Duodenal mucosa (tissue), 2 donors: ENCODE data around the gene LMNTD1.

ENCODE experiments used
- H3K27ac ChIP-seq: one replicate; pipeline ENCODE4 v1.7.0; 2013; ENCODE audit warnings: low read depth, low read length
- H3K27me3 ChIP-seq, 2 donors: one replicate each; pipeline ENCODE4 v1.7.0; 2013; ENCODE audit warnings: low read length in 2 of 2, control low read depth in 1 of 2; ENCODE audit not compliant: insufficient read depth in 2 of 2, control insufficient read depth in 1 of 2
- H3K36me3 ChIP-seq, 2 donors: one replicate each; pipeline ENCODE4 v1.7.0; 2013; ENCODE audit warnings: low read length in 2 of 2, control low read depth in 1 of 2; ENCODE audit not compliant: insufficient read depth in 2 of 2, control insufficient read depth in 1 of 2
- H3K4me1 ChIP-seq, 2 donors: one replicate each; pipeline ENCODE4 v1.7.0; 2013; ENCODE audit warnings: low read length in 2 of 2, control low read depth in 1 of 2; ENCODE audit not compliant: insufficient read depth in 2 of 2, control insufficient read depth in 1 of 2
- H3K4me3 ChIP-seq, 2 donors: one replicate each; pipeline ENCODE4 v1.7.0; 2013; ENCODE audit warnings: low read length in 2 of 2, low read depth in 1 of 2
- H3K9ac ChIP-seq, 2 donors: one replicate each; pipeline ENCODE4 v1.7.0; 2013; ENCODE audit warnings: low read length in 2 of 2, low read depth in 1 of 2
- H3K9me3 ChIP-seq, 2 donors: one replicate each; pipeline ENCODE4 v1.7.0; 2013; ENCODE audit warnings: low read length in 2 of 2, control low read depth in 1 of 2; ENCODE audit not compliant: control insufficient read depth in 1 of 2

The LMNTD1 gene

DNA sequence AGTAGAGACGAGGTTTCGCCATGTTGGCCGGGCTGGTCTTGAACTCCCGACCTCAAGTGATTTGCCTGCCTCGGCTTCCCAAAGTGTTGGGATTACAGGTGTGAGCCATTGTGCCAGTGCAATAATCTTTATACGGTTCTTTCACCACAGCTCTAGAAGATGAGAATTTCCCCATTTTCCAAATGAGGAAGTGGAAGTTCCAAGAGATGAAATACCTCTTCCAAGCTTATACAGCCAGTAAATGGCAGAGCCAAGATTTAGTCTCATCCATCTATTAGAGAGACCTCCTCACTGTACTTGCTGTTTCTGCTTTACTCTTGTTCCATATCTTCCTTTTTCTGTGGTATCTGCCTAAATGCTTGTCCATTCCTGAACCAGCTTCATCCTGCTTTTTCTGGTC, 3.1 kb upstream of the LMNTD1 start:
- no peak overlapping the region for H3K9ac ChIP-seq
- H3K4me1 ChIP-seq: no peaks in the 10 kb centered on the region
- no peak overlapping the region for H3K4me3 ChIP-seq
- no peaks in the 10 kb centered on the region for H3K36me3 ChIP-seq
- no peak overlapping the region for H3K27ac ChIP-seq
- H3K9me3 ChIP-seq: no peaks in the 10 kb centered on the region
- H3K27me3 ChIP-seq: no peaks in the 10 kb centered on the region

DNA sequence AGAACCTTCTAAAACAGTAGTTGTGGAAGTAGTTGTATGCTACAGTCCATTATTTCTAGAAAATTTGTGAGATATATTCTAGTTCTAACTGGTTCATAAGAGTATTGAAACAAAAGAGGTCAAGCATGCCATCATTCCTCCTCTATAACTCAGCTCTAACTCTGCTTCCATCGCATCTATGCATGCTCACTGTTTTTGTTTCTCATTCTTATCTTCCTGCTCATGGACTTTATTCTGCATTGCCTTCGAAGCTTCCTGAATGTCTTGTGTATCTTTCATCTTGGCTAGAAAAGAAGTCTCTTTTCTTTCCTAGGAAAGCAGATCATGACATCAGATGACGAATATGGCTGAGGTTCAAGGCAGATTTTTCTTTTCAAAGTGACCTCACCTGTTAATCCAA, 402 bp downstream of the LMNTD1 start:
- Histone ChIP-seq H3K27me3 (no peaks in the 10 kb centered on the region), H3K4me3 (no peak overlapping the region), H3K9ac (no peak overlapping the region), H3K36me3 (no peaks in the 10 kb centered on the region), H3K27ac (no peak overlapping the region), H3K4me1 (no peaks in the 10 kb centered on the region), H3K9me3 (no peaks in the 10 kb centered on the region)

DNA sequence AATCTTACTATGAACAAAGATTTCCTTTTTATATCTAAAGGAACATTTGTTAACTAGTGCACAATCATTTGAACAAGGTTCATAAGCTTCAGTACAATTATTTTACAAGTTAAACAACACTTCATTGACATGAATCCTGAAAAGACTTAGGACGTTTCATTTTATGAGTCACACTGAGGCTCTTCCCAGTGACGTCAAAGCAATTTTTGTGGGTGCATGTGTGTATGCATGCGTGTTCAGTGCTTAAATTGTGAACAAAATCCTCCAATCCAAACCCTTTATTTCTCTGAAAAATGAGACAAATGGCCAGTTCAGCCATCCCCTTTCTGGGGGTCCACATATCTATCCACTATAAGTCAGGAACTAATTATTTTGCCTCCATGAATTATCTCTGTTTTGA, 2.9 kb downstream of the LMNTD1 start:
- no peaks in the 10 kb centered on the region for H3K4me1 ChIP-seq
- H3K9ac ChIP-seq: no peak overlapping the region
- no peak overlapping the region for H3K4me3 ChIP-seq
- no peaks in the 10 kb centered on the region for H3K27me3 ChIP-seq
- H3K27ac ChIP-seq: no peak overlapping the region
- no peaks in the 10 kb centered on the region for H3K36me3 ChIP-seq
- H3K9me3 ChIP-seq: no peaks in the 10 kb centered on the region

DNA sequence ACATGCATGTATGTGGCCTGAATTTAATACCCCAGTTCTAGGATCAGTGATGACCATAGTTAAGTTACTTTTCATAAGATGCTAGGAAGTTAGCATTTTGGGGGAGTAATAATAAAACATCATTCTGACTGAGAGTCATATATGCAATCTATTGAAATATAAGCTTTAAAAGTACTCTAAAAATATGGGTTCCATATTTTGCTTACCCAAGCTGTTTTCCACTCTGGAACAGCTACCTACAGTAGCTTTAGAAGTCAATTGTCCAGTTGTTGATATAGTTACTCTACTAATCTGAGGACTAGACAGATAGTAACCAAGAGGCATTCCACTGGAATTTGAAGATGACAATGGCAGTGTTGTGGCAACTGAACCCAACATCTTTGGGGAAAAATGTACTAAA, 4.0 kb downstream of the LMNTD1 start:
- Histone ChIP-seq H3K36me3 (no peaks in the 10 kb centered on the region), H3K9ac (no peak overlapping the region), H3K27ac (no peak overlapping the region), H3K9me3 (no peaks in the 10 kb centered on the region), H3K4me3 (no peak overlapping the region), H3K27me3 (no peaks in the 10 kb centered on the region), H3K4me1 (no peaks in the 10 kb centered on the region)

DNA sequence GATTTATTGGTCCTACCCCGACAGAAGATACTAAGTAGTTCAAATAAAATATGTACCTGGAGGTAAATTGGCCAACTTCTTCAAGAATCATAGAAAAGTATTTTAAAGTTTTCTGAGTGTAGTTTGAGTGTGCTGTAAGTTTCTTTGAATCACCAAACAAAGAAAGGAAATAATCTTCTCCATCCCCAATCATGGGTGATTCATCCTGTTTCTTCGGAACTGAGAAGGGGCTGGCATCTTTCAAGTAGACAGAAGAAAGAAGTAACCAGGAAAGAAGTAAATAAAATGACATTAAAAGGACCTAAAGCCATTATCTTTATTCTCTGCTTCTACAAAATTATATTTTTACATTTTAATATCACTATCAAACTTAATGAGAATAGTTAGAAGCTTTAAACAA, 6.8 kb downstream of the LMNTD1 start:
- Histone ChIP-seq H3K36me3 (no peaks in the 10 kb centered on the region), H3K9me3 (no peaks in the 10 kb centered on the region), H3K9ac (no peak overlapping the region), H3K27me3 (no peaks in the 10 kb centered on the region), H3K4me3 (no peak overlapping the region), H3K4me1 (no peaks in the 10 kb centered on the region), H3K27ac (no peak overlapping the region)

DNA sequence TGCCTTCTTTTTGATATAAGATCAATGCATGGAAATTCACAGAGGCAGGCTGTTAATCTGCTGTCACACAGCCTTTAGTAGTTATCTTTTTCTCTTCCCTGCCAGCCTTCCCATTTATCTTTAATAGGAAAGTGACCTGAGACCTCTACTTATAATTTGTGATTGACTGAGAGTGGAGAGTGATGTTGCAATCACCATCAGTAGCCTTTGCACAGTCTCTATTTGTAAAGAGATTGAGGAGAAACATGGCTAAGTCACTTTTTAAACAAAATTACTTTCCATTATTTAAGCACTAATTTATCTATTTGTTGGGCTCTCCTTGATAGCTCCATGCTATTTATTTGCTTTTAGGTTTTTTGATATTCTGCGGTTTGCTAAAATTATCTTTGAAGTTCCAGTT, 19.9 kb downstream of the LMNTD1 start:
- no peaks in the 10 kb centered on the region for H3K36me3 ChIP-seq
- H3K9me3 ChIP-seq: no peaks in the 10 kb centered on the region
- no peak overlapping the region for H3K27ac ChIP-seq
- no peak overlapping the region for H3K9ac ChIP-seq
- H3K27me3 ChIP-seq: no peaks in the 10 kb centered on the region
- no peaks in the 10 kb centered on the region for H3K4me1 ChIP-seq
- H3K4me3 ChIP-seq: no peak overlapping the region

DNA sequence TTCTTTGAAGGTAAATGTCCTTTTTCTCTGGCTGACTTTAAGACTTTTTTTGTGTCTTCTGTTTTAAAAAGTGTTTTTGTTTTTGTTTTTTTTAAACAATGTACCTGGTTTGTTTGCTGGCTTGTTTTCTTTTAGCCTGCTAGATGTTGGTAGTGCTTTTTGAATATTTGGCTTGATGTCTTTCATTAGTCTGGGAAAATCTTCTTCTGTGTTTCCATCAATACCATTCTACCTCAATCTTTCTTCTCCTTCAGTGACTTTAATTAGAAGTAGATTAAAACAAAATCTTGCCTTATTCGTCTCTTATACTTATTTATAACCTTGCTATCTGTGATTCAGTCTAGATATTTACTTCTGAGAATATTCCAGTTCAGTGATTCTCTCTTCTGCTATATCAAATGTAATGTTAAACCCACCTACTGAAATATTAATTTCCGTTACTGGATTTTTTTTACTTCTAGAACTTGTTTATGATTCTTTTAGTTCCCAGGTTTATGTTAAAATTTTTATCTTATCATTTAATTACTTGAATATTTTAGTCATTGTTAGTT, 21.5 kb downstream of the LMNTD1 start:
- Histone ChIP-seq H3K27me3 (no peaks in the 10 kb centered on the region), H3K4me1 (no peaks in the 10 kb centered on the region), H3K36me3 (no peaks in the 10 kb centered on the region), H3K27ac (no peak overlapping the region), H3K4me3 (no peak overlapping the region), H3K9me3 (no peaks in the 10 kb centered on the region), H3K9ac (no peak overlapping the region)

DNA sequence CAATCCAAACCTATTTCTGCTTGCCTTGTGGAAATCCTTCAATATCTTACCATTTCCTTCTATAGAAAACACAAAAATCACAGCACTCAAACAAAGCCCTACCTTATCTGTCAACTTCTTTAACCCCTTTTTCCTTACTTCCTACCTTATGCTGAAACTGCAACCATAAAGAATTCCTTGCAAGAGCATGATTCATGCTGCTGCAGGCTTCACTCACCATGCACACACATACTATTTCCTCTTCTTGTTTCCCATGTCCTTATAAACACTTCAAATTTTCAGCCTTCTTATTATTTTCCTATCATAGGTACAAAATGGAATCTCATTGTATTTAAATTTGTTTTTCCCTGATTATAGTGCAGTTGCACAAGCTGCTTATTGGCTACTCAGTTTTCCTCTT, 23.3 kb downstream of the LMNTD1 start:
- Histone ChIP-seq H3K9ac (no peak overlapping the region), H3K27ac (no peak overlapping the region), H3K36me3 (no peaks in the 10 kb centered on the region), H3K4me3 (no peak overlapping the region), H3K27me3 (no peaks in the 10 kb centered on the region), H3K9me3 (no peaks in the 10 kb centered on the region), H3K4me1 (no peaks in the 10 kb centered on the region)

DNA sequence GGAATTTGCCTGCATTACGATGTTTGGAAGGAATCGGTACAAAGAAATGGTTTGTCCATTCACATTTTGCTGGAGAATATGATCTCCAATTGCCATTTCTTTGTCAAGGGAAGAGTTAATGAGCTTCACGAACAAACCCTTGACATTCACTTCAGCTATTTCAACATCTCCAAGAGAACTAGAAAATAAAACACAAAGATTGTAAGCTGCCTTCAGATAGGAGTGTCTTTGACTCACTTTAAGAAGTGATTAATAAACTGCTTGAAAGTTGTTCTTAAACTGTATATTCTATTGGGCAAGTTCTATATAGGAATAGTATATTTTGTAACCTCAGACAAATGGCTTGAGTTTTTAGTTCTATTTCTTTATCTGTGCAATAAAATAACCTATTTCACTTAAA, 26.3 kb downstream of the LMNTD1 start:
- Histone ChIP-seq H3K4me1 (no peaks in the 10 kb centered on the region), H3K9me3 (no peaks in the 10 kb centered on the region), H3K27me3 (no peaks in the 10 kb centered on the region), H3K36me3 (no peaks in the 10 kb centered on the region), H3K9ac (no peak overlapping the region), H3K27ac (no peak overlapping the region), H3K4me3 (no peak overlapping the region)

DNA sequence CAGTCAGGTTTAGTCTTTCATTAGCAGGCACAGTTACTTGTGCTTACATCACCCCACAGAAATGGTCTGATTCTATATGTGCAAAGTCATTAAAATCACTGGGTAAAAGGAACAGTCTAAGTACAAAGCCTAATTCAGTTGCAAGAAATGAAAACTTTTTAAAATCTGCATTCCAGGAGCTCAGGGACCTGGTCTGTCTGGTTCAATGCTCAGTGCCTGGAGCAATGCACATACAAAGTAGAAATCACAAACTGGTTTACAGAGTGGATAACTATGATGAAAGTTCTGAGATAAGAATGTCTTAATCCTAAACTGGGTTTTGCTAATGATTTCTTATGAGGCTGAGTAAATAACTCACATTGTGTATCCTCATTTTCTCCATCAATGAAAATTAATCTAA, 28.7 kb downstream of the LMNTD1 start:
- Histone ChIP-seq H3K27ac (no peak overlapping the region), H3K36me3 (no peaks in the 10 kb centered on the region), H3K9me3 (no peaks in the 10 kb centered on the region)

DNA sequence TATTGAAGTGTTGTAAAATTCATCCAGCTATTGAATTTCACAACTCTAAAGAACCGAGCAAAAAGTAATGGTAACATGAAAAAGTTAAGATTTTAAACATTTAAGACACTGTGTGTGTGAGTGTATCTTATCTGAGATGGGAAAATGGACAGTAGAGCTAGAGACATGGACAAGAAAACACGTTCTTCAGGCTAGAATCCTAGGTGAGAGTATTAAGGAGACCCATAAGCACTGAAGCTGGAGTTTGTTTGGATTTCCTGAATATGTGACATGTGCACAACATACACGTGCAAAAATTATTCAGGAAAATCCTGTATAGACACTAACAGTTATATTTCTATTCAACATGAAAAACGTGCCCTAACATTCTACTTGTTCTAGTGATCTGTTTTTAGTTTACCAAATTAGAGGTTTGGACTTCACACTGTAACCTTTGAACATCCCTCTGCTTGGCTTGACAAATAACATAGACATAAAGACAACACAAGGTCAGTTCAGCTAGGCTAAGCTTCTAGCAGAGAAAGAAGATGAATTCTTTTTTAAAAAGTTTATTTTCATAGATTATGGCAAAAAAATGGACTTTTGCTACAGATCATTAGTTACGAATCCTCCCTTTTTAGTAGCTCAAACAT, 31.3 kb downstream of the LMNTD1 start:
- H3K27ac ChIP-seq: no peak overlapping the region

More for the DNA sequence above, 28.7 kb downstream of the LMNTD1 start:
- H3K4me3 ChIP-seq: no peak overlapping the region
- no peak overlapping the region for H3K9ac ChIP-seq
- H3K4me1 ChIP-seq: no peaks in the 10 kb centered on the region
- no peaks in the 10 kb centered on the region for H3K27me3 ChIP-seq

More for the DNA sequence above, 31.3 kb downstream of the LMNTD1 start:
- no peaks in the 10 kb centered on the region for H3K4me1 ChIP-seq
- no peaks in the 10 kb centered on the region for H3K27me3 ChIP-seq
- no peak overlapping the region for H3K9ac ChIP-seq
- no peaks in the 10 kb centered on the region for H3K36me3 ChIP-seq
- H3K9me3 ChIP-seq: no peaks in the 10 kb centered on the region
- H3K4me3 ChIP-seq: no peak overlapping the region
